ENCODE results near the gene CPA1. TPM values are rescaled to one million over a fixed set of nuclear protein-coding genes. Genes with fewer than 3 reads are reported as not detected.

Gene CPA1
- total and polyA plus RNA-seq, 2 donors from 2014 or later, result 0.50 to 1.1 TPM

DNA sequence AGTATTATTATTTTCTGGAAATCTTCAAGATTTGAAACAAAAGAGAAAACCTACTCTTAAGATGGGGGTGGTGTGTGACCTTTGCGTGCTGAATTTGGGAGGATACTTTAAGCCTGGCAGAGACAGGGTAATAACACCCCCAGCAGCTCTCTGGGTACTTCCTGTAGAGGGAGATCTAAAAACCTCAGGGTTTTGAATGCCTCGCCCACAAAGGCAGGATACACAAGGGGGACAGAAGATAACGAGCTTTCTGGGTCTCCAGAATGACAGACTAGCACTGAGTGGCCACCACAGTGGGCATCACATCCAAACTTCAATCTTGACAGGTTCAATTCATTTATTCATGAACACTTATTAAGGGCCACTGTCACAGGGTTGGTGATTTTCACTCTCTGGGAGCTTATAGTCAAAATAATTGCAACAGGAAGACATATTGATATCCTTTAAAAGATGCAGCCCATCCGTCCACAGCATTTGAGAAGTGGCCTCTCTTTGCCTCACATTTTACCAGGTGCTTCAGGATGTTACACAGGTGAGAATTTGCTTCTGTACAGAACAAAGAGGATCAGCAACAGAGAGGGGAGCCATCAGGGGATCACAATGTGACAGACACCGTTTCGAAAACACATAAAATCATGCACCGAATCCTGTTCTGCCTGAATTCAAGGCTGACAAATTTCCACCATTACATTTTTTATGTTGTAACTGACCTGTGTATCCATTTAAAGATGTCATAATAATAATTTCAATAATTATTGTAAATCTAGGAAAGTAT, 14.3 kb downstream of the CPA1 start:
- DNase-seq, result peak in 2 of 5 donors; percentile 33 to 56
- H3K27me3 ChIP-seq (ENCODE audit: control insufficient read depth, insufficient read depth, low read length), result no peaks in the 10 kb centered on the region
- H3K4me1 ChIP-seq (ENCODE audit: control insufficient read depth in 2 of 3, insufficient read depth in 2 of 3, low read depth in 1 of 3, low read length in 3 of 3), result peaks cover 2 to 7% (median 4%) of the 10 kb centered on the region in 3 donors
- no peak overlapping the region for H3K9ac ChIP-seq (ENCODE audit: low read length in 3 of 3)
- FAIRE-seq, result no peak
- H3K4me3 ChIP-seq (ENCODE audit: low read length in 3 of 3), result no peak overlapping the region
- no peak overlapping the region for H3K27ac ChIP-seq (ENCODE audit: low read depth in 2 of 2, low read length in 2 of 2)
- no peaks in the 10 kb centered on the region for H3K36me3 ChIP-seq (ENCODE audit: control insufficient read depth in 2 of 3, insufficient read depth in 3 of 3, low read length in 3 of 3)
- no peaks in the 10 kb centered on the region for H3K9me3 ChIP-seq (ENCODE audit: control insufficient read depth in 2 of 3, insufficient read depth in 1 of 3, low read length in 3 of 3)
- intact Hi-C loops (cut with DNase I), result no loop called here
- TF ChIP-seq CTCF (IDR thresholded peaks at IDR 0.05; ENCODE audit: borderline replicate concordance, extremely low read depth, insufficient read depth), result no peak

GRCh38 chr7:130395421-130395820, 15.1 kb downstream of the CPA1 start:
- peak in 2 of 5 donors; percentile 54 to 59 for DNase-seq
- no peaks in the 10 kb centered on the region for H3K36me3 ChIP-seq (ENCODE audit: control insufficient read depth in 2 of 3, insufficient read depth in 3 of 3, low read length in 3 of 3)
- H3K4me1 ChIP-seq (ENCODE audit: control insufficient read depth in 2 of 3, insufficient read depth in 2 of 3, low read depth in 1 of 3, low read length in 3 of 3), result peaks cover 2 to 7% (median 4%) of the 10 kb centered on the region in 3 donors
- no peak for FAIRE-seq
- intact Hi-C loops (cut with DNase I), result no loop called here
- H3K9me3 ChIP-seq (ENCODE audit: control insufficient read depth in 2 of 3, insufficient read depth in 1 of 3, low read length in 3 of 3), result no peaks in the 10 kb centered on the region
- no peak for TF ChIP-seq CTCF (IDR thresholded peaks at IDR 0.05; ENCODE audit: borderline replicate concordance, extremely low read depth, insufficient read depth)
- H3K27me3 ChIP-seq (ENCODE audit: control insufficient read depth, insufficient read depth, low read length), result no peaks in the 10 kb centered on the region
- no peak overlapping the region for H3K27ac ChIP-seq (ENCODE audit: low read depth in 2 of 2, low read length in 2 of 2)
- H3K4me3 ChIP-seq (ENCODE audit: low read length in 3 of 3), result no peak overlapping the region
- H3K9ac ChIP-seq (ENCODE audit: low read length in 3 of 3), result no peak overlapping the region

DNA sequence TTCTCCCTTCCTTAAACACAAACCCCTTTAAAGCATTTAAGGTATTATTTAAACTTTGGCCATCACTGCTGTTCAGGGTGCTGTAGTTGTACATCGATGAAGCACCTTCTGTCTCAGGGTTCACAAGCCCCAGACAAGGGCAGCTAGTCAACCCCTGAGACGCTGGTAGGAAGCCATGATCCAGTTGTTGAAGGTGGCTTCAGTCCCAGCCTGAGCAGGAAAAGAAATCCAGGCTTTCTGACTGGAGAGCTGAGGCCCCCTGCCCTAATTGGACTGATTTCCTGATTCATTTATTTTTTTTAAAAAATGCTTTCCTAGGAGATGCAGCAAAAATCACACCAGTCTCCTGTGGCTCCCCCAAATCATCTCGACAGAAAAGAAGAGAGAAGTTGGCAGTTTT, 15.8 kb downstream of the CPA1 start:
- Histone ChIP-seq H3K4me3 (ENCODE audit: low read length in 3 of 3) (no peak overlapping the region), H3K9me3 (ENCODE audit: control insufficient read depth in 2 of 3, insufficient read depth in 1 of 3, low read length in 3 of 3) (no peaks in the 10 kb centered on the region), H3K27ac (ENCODE audit: low read depth in 2 of 2, low read length in 2 of 2) (no peak overlapping the region), H3K4me1 (ENCODE audit: control insufficient read depth in 2 of 3, insufficient read depth in 2 of 3, low read depth in 1 of 3, low read length in 3 of 3) (peaks cover 2 to 7% (median 4%) of the 10 kb centered on the region in 3 donors), H3K36me3 (ENCODE audit: control insufficient read depth in 2 of 3, insufficient read depth in 3 of 3, low read length in 3 of 3) (no peaks in the 10 kb centered on the region), H3K27me3 (ENCODE audit: control insufficient read depth, insufficient read depth, low read length) (no peaks in the 10 kb centered on the region), H3K9ac (ENCODE audit: low read length in 3 of 3) (no peak overlapping the region)
- peak in 2 of 5 donors; percentile 30 to 73 for DNase-seq
- FAIRE-seq, result no peak
- intact Hi-C loops (cut with DNase I), result no loop called here
- no peak for TF ChIP-seq CTCF (IDR thresholded peaks at IDR 0.05; ENCODE audit: borderline replicate concordance, extremely low read depth, insufficient read depth)

Measured in kidney (tissue), 14 donors.